IMR-90 (cell line): Measurements from ENCODE around the gene CCDC150. TPM values are rescaled to one million over a fixed set of nuclear protein-coding genes. Genes with fewer than 3 reads are reported as not detected.

Experiments used
- ATAC-seq: fragments of 200-7000 bp; cut with Tn5 transposase; 2 replicates; pipeline ENCODE4 v1.9.1; 2020; ENCODE audit warnings: low read depth, mild to moderate bottlenecking, moderate library complexity
- BruUV-seq: library from RNA; stranded (reverse); fragments of 400-500 nt; replicated peaks from 2 replicates; lab custom pipeline; 2021; lab: Mats Ljungman, UMichigan
- CTCF ChIA-PET: fragments of 300-600 bp; formaldehyde crosslinking; extraction: SDS; loops from one replicate; lab custom pipeline; 2021; ENCODE audit warnings: antibody characterized with exemption; lab: Yijun Ruan, JAX
- POLR2A ChIA-PET: fragments of 300-600 bp; sonication (Branson Sonifier 250); formaldehyde crosslinking; loops from one replicate; lab custom pipeline; 2022; ENCODE audit warnings: antibody characterized with exemption; ENCODE audit not compliant: unreplicated experiment; lab: Charles Lee
- DNase-seq: peaks from one replicate; pipeline ENCODE4 v3.0.0; 2013
- H2AFZ ChIP-seq: replicated peaks from 2 replicates; pipeline ENCODE3; 2013; ENCODE audit warnings: low read length, mild to moderate bottlenecking; ENCODE audit not compliant: poor library complexity
- H2AK5ac ChIP-seq: 2 replicates; pipeline ENCODE4 v1.6.1; 2013; ENCODE audit warnings: low read depth, low read length, inconsistent platforms
- H2AK9ac ChIP-seq: replicated peaks from 2 replicates; pipeline ENCODE3; 2013; ENCODE audit warnings: mild to moderate bottlenecking, low read depth, low read length, moderate library complexity; ENCODE audit not compliant: poor library complexity
- H2BK120ac ChIP-seq: 2 replicates; pipeline ENCODE4 v1.6.1; 2013; ENCODE audit warnings: low read depth, low read length, inconsistent platforms
- H2BK15ac ChIP-seq: 3 replicates; pipeline ENCODE4 v1.6.1; 2013; ENCODE audit warnings: low read depth, low read length, inconsistent platforms
- H2BK20ac ChIP-seq: 2 replicates; pipeline ENCODE4 v1.6.1; 2013; ENCODE audit warnings: low read depth, mild to moderate bottlenecking, inconsistent platforms, low read length, moderate library complexity
- H2BK5ac ChIP-seq: 2 replicates; pipeline ENCODE4 v1.6.1; 2013; ENCODE audit warnings: mild to moderate bottlenecking, low read depth, low read length, inconsistent platforms; ENCODE audit not compliant: poor library complexity, severe bottlenecking
- H3K14ac ChIP-seq: replicated peaks from 2 replicates; pipeline ENCODE4 v1.6.1; 2013; ENCODE audit warnings: low read depth, low read length, inconsistent platforms
- H3K18ac ChIP-seq: 2 replicates; pipeline ENCODE4 v1.6.1; 2013; ENCODE audit warnings: low read depth, low read length, control low read depth
- H3K23ac ChIP-seq: 2 replicates; pipeline ENCODE4 v1.6.1; 2013; ENCODE audit warnings: low read depth, low read length, inconsistent platforms
- H3K27ac ChIP-seq: 2 replicates; pipeline ENCODE4 v1.5.1; 2013; ENCODE audit warnings: mild to moderate bottlenecking, control low read depth, low read length; ENCODE audit not compliant: insufficient read depth
- H3K27me3 ChIP-seq: 2 replicates; pipeline ENCODE4 v1.6.1; 2013; ENCODE audit warnings: low read length; ENCODE audit not compliant: control insufficient read depth, insufficient read depth
- H3K36me3 ChIP-seq: 2 replicates; pipeline ENCODE4 v1.6.1; 2013; ENCODE audit warnings: low read length, mixed read lengths; ENCODE audit not compliant: control insufficient read depth, insufficient read depth
- H3K4ac ChIP-seq: 2 replicates; pipeline ENCODE4 v1.6.1; 2013; ENCODE audit warnings: low read depth, low read length, inconsistent platforms
- H3K4me1 ChIP-seq: 2 replicates; pipeline ENCODE4 v1.6.1; 2013; ENCODE audit warnings: low read length, mixed read lengths; ENCODE audit not compliant: control insufficient read depth, insufficient read depth
- H3K4me2 ChIP-seq: 2 replicates; pipeline ENCODE4 v1.6.1; 2013; ENCODE audit warnings: low read depth, mild to moderate bottlenecking, control low read depth, low read length, moderate library complexity
- H3K4me3 ChIP-seq: 2 replicates; pipeline ENCODE4 v1.5.1; 2013; ENCODE audit warnings: low read depth, mild to moderate bottlenecking, control low read depth, low read length, moderate library complexity; ENCODE audit not compliant: insufficient read depth
- H3K56ac ChIP-seq: 2 replicates; pipeline ENCODE4 v1.6.1; 2013; ENCODE audit warnings: low read length, inconsistent platforms; ENCODE audit not compliant: insufficient read depth; ENCODE audit errors: extremely low read depth
- H3K79me1 ChIP-seq, 2 experiments: 2 replicates each; pipeline ENCODE4 v1.6.1; 2013; ENCODE audit warnings: low read length in 2 of 2, inconsistent platforms in 1 of 2, low read depth in 1 of 2
- H3K9ac ChIP-seq: 2 replicates; pipeline ENCODE4 v1.6.1; 2013; ENCODE audit warnings: low read depth, low read length, control low read depth
- H3K9me1 ChIP-seq: 2 replicates; pipeline ENCODE4 v1.6.1; 2013; ENCODE audit warnings: low read length, inconsistent platforms; ENCODE audit not compliant: insufficient read depth
- H3K9me3 ChIP-seq: 2 replicates; pipeline ENCODE4 v1.6.1; 2013; ENCODE audit warnings: low read length; ENCODE audit not compliant: control insufficient read depth, insufficient read depth
- H4K20me1 ChIP-seq: 2 replicates; pipeline ENCODE4 v1.6.1; 2013; ENCODE audit warnings: low read length, inconsistent platforms; ENCODE audit not compliant: insufficient read depth
- H4K5ac ChIP-seq: 2 replicates; pipeline ENCODE4 v1.6.1; 2013; ENCODE audit warnings: mild to moderate bottlenecking, low read depth, low read length, control low read depth
- H4K8ac ChIP-seq, 2 experiments: 2 replicates each; pipeline ENCODE4 v1.6.1; 2013; ENCODE audit warnings: low read depth in 2 of 2, low read length in 2 of 2, control low read depth in 1 of 2, inconsistent platforms in 1 of 2
- H4K91ac ChIP-seq: 2 replicates; pipeline ENCODE4 v1.6.1; 2013; ENCODE audit warnings: low read depth, low read length, inconsistent platforms; ENCODE audit not compliant: insufficient read depth
- BHLHE40 ChIP-seq: fragments of 150-350 bp; IDR thresholded peaks from 2 replicates; pipeline ENCODE4 v1.6.1; 2016; ENCODE audit warnings: mild to moderate bottlenecking, low read depth, low read length
- CEBPB ChIP-seq: IDR thresholded peaks from 2 replicates; pipeline ENCODE4 v1.6.1; 2012; ENCODE audit warnings: low read depth, low read length, improper control_type of control experiment
- CHD1 ChIP-seq: IDR thresholded peaks from 2 replicates; pipeline ENCODE4 v1.6.1; 2012; ENCODE audit warnings: low read depth, low read length, improper control_type of control experiment
- CTCF ChIP-seq: conservative IDR thresholded peaks from 2 replicates; pipeline ENCODE4 v1.5.1; 2012; ENCODE audit warnings: mild to moderate bottlenecking, low read depth, low read length, improper control_type of control experiment
- ELK1 ChIP-seq: fragments of 150-350 bp; IDR thresholded peaks from 2 replicates; pipeline ENCODE4 v1.6.1; 2016; ENCODE audit warnings: low read depth, mild to moderate bottlenecking, low read length, moderate library complexity, borderline replicate concordance
- FOS ChIP-seq: fragments of 150-350 bp; IDR thresholded peaks from 2 replicates; pipeline ENCODE4 v1.6.1; 2016; ENCODE audit warnings: low read depth, low read length
- MAFK ChIP-seq: IDR thresholded peaks from 2 replicates; pipeline ENCODE4 v1.6.1; 2012; ENCODE audit warnings: low read depth, low read length, improper control_type of control experiment
- MAZ ChIP-seq: IDR thresholded peaks from 2 replicates; pipeline ENCODE4 v1.6.1; 2012; ENCODE audit warnings: low read depth, mild to moderate bottlenecking, low read length, improper control_type of control experiment, moderate library complexity, borderline replicate concordance
- MXI1 ChIP-seq: IDR thresholded peaks from 2 replicates; pipeline ENCODE4 v1.6.1; 2012; ENCODE audit warnings: low read depth, mild to moderate bottlenecking, low read length, moderate library complexity, borderline replicate concordance
- POLR2A ChIP-seq: IDR thresholded peaks from 2 replicates; pipeline ENCODE4 v1.6.1; 2012; ENCODE audit warnings: mild to moderate bottlenecking, low read depth, low read length
- RAD21 ChIP-seq: IDR thresholded peaks from 2 replicates; pipeline ENCODE4 v1.6.1; 2012; ENCODE audit warnings: low read length, improper control_type of control experiment
- RCOR1 ChIP-seq: IDR thresholded peaks from 2 replicates; pipeline ENCODE4 v1.6.1; 2012; ENCODE audit warnings: mild to moderate bottlenecking, low read length, improper control_type of control experiment; ENCODE audit not compliant: insufficient replicate concordance
- RFX5 ChIP-seq: IDR thresholded peaks from 2 replicates; pipeline ENCODE4 v1.8.0; 2012; ENCODE audit warnings: low read depth, mild to moderate bottlenecking, low read length, moderate library complexity
- SMC3 ChIP-seq: fragments of 150-350 bp; IDR thresholded peaks from 2 replicates; pipeline ENCODE4 v1.6.1; 2016; ENCODE audit warnings: low read depth, mild to moderate bottlenecking, antibody characterized with exemption, low read length, moderate library complexity
- USF2 ChIP-seq: fragments of 150-350 bp; IDR thresholded peaks from 2 replicates; pipeline ENCODE4 v1.6.1; 2017; ENCODE audit warnings: mild to moderate bottlenecking, antibody characterized with exemption, low read length, low read depth
- WGBS, 2 experiments: methylation state at CpG; one replicate each; pipeline versions ENCODE4 v1.1.5 to v1.1.7; 2013; ENCODE audit warnings: missing lambda C conversion rate in 2 of 2; ENCODE audit not compliant: insufficient read length in 1 of 2; ENCODE audit errors: extremely low coverage in 2 of 2; 5-methylcytosine and 5-hydroxymethylcytosine counted together
- dilution Hi-C: fragments of 300-500 bp; cut with HindIII; formaldehyde crosslinking; loops from one replicate; pipeline ENCODE4 v1.14.3; 2018; ENCODE audit warnings: low sequenced_read_pairs; ENCODE audit not compliant: unreplicated experiment
- in situ Hi-C: fragments of 300-500 bp; cut with MboI; formaldehyde crosslinking; loops from 3 replicates; pipeline ENCODE4 v1.14.3; 2019; ENCODE audit warnings: low sequenced_read_pairs, inconsistent platforms, mixed read lengths
- intact Hi-C: fragments of 100-400 bp; cut with micrococcal nuclease; formaldehyde crosslinking; loops from 2 replicates; pipeline ENCODE4 v1.10.0; 2022
- polyA plus RNA-seq, 3 experiments: library from polyadenylated mRNA; depleted of rRNA; stranded (reverse); fragments of >200 nt; gene quantifications; 2 replicates each; pipeline ENCODE4 v1.2.3, GENCODE V29; 2012; ENCODE audit warnings: low replicate concordance in 1 of 3
- total RNA-seq: library from RNA; depleted of rRNA; stranded (reverse); fragments of >200 nt; gene quantifications from 2 replicates; pipeline ENCODE4 v1.2.3, GENCODE V29; 2012

CCDC150 gene
- total and polyA plus RNA-seq, 2 of the 4 experiments (the other 2 are of a cell fraction): 3.8 to 4.3 TPM

GRCh38 chr2:196604196-196604595 lies 35.3 kb upstream of the CCDC150 start:
- no peaks in the 10 kb centered on the region for H4K20me1 ChIP-seq
- H2BK120ac ChIP-seq: 0 out of 2 replicates have a peak overlapping the region, but pooled peaks have one; percentile 19
- H3K23ac ChIP-seq: no peak overlapping the region
- H3K9me1 ChIP-seq: peaks cover 15% of the 10 kb centered on the region
- intact Hi-C loops: no loop called here
- no peak overlapping the region for H4K5ac ChIP-seq
- ATAC-seq: no peak
- H2AK9ac ChIP-seq: no peak overlapping the region
- in situ Hi-C loops: no loop called here
- H2AK5ac ChIP-seq: peak overlapping the region; percentile 20; the same call in 1 of the 2 replicates
- no peak overlapping the region for H2BK15ac ChIP-seq
- H4K91ac ChIP-seq: no peak overlapping the region
- no peaks in the 10 kb centered on the region for H3K27me3 ChIP-seq
- H3K4me3 ChIP-seq: no peak overlapping the region
- no peak overlapping the region for H3K14ac ChIP-seq
- dilution Hi-C loops: no loop called here
- H2BK20ac ChIP-seq: peak overlapping the region; percentile 56; the same call in 1 of the 2 replicates
- H3K9me3 ChIP-seq: no peaks in the 10 kb centered on the region
- H3K18ac ChIP-seq: no peak overlapping the region
- no TSS peak for BruUV-seq
- no peak for TF ChIP-seq CHD1
- TF ChIP-seq RFX5: no peak
- TF ChIP-seq ELK1: no peak
- TF ChIP-seq POLR2A: no peak
- no peak for TF ChIP-seq RAD21
- no peak for TF ChIP-seq RCOR1
- no peak for TF ChIP-seq MXI1
- TF ChIP-seq CTCF: no peak
- TF ChIP-seq BHLHE40: no peak
- TF ChIP-seq MAZ: no peak
- no peak for TF ChIP-seq USF2
- no peak for TF ChIP-seq CEBPB
- TF ChIP-seq FOS: no peak
- no peak for TF ChIP-seq SMC3
- no peak for TF ChIP-seq MAFK
- no peak overlapping the region for H4K8ac ChIP-seq
- POLR2A ChIA-PET: no interaction called here
- no peak overlapping the region for H3K4me2 ChIP-seq
- no peak overlapping the region for H3K56ac ChIP-seq
- no peaks in the 10 kb centered on the region for H3K36me3 ChIP-seq
- peak overlapping the region; percentile 80 for H2AFZ ChIP-seq
- H3K27ac ChIP-seq: no peak overlapping the region
- H3K4ac ChIP-seq: no peak overlapping the region
- WGBS, 2 experiments: no CpG with 5 or more reads among the region's 2 CpGs
- H3K9ac ChIP-seq: no peak overlapping the region
- no peak for DNase-seq
- no peaks in the 10 kb centered on the region; a peak in 1 of 4 replicates for H3K79me1 ChIP-seq
- peaks cover 7% of the 10 kb centered on the region for H3K4me1 ChIP-seq
- H2BK5ac ChIP-seq: no peak overlapping the region
- CTCF ChIA-PET: no interaction called here
